IPS-15b (cell line): ENCODE results near the gene CAMSAP1.
A peak's percentile ranks its signal among the peaks of the same experiment; 100 is the strongest.

Experiments
- H3K27me3 ChIP-seq: one replicate; pipeline ENCODE4 v1.6.1; 2013; ENCODE audit warnings: low read length; ENCODE audit not compliant: control insufficient read depth, insufficient read depth
- H3K36me3 ChIP-seq: one replicate; pipeline ENCODE4 v1.6.1; 2013; ENCODE audit warnings: low read length; ENCODE audit not compliant: control insufficient read depth, insufficient read depth
- H3K4me1 ChIP-seq: one replicate; pipeline ENCODE4 v1.6.1; 2013; ENCODE audit warnings: mild to moderate bottlenecking, low read length; ENCODE audit not compliant: control insufficient read depth, insufficient read depth
- H3K4me3 ChIP-seq: one replicate; pipeline ENCODE4 v1.5.1; 2013; ENCODE audit warnings: low read depth, low read length
- H3K9ac ChIP-seq: one replicate; pipeline ENCODE4 v1.6.1; 2013; ENCODE audit warnings: low read depth, mild to moderate bottlenecking, low read length
- H3K9me3 ChIP-seq: one replicate; pipeline ENCODE4 v1.6.1; 2013; ENCODE audit warnings: mild to moderate bottlenecking, low read length; ENCODE audit not compliant: control insufficient read depth, insufficient read depth

CAMSAP1 gene

GRCh38 chr9:135830496-135830895, 76.8 kb downstream of the CAMSAP1 start:
- Histone ChIP-seq H3K4me3 (no peak overlapping the region), H3K9ac (no peak overlapping the region), H3K27me3 (no peaks in the 10 kb centered on the region), H3K36me3 (peaks cover 7% of the 10 kb centered on the region), H3K4me1 (no peaks in the 10 kb centered on the region), H3K9me3 (no peaks in the 10 kb centered on the region)

- H3K9me3 ChIP-seq: no peaks in the 10 kb centered on the region
- H3K4me1 ChIP-seq: no peaks in the 10 kb centered on the region
- H3K4me3 ChIP-seq: no peak overlapping the region
- peaks cover 10% of the 10 kb centered on the region for H3K36me3 ChIP-seq
- no peak overlapping the region for H3K9ac ChIP-seq
- no peaks in the 10 kb centered on the region for H3K27me3 ChIP-seq
Observed at GRCh38 chr9:135828656-135829055, 78.7 kb downstream of the CAMSAP1 start.

- H3K36me3 ChIP-seq: peaks cover 11% of the 10 kb centered on the region
- H3K4me3 ChIP-seq: no peak overlapping the region
- no peak overlapping the region for H3K9ac ChIP-seq
Observed at GRCh38 chr9:135827866-135828580, 79.3 kb downstream of the CAMSAP1 start.

GRCh38 chr9:135827301-135827700, 80.0 kb downstream of the CAMSAP1 start:
- H3K9me3 ChIP-seq: no peaks in the 10 kb centered on the region
- no peaks in the 10 kb centered on the region for H3K27me3 ChIP-seq
- H3K9ac ChIP-seq: no peak overlapping the region
- no peaks in the 10 kb centered on the region for H3K4me1 ChIP-seq
- no peak overlapping the region for H3K4me3 ChIP-seq
- H3K36me3 ChIP-seq: peaks cover 19% of the 10 kb centered on the region

More at GRCh38 chr9:135827866-135828580, 79.3 kb downstream of the CAMSAP1 start:
- no peaks in the 10 kb centered on the region for H3K27me3 ChIP-seq
- H3K9me3 ChIP-seq: no peaks in the 10 kb centered on the region
- no peaks in the 10 kb centered on the region for H3K4me1 ChIP-seq

GRCh38 chr9:135826188-135826545, 81.2 kb downstream of the CAMSAP1 start:
- no peaks in the 10 kb centered on the region for H3K27me3 ChIP-seq
- no peaks in the 10 kb centered on the region for H3K9me3 ChIP-seq
- H3K4me3 ChIP-seq: no peak overlapping the region
- H3K4me1 ChIP-seq: no peaks in the 10 kb centered on the region
- peaks cover 29% of the 10 kb centered on the region for H3K36me3 ChIP-seq
- no peak overlapping the region for H3K9ac ChIP-seq

- Histone ChIP-seq H3K4me1 (no peaks in the 10 kb centered on the region), H3K4me3 (no peak overlapping the region), H3K27me3 (no peaks in the 10 kb centered on the region), H3K9me3 (no peaks in the 10 kb centered on the region), H3K36me3 (peaks cover 35% of the 10 kb centered on the region), H3K9ac (peak overlapping the region; percentile 47)
Observed at GRCh38 chr9:135825435-135826187, 81.7 kb downstream of the CAMSAP1 start.

- Histone ChIP-seq H3K4me1 (no peaks in the 10 kb centered on the region), H3K36me3 (peaks cover 48% of the 10 kb centered on the region), H3K4me3 (no peak overlapping the region), H3K9ac (no peak overlapping the region), H3K27me3 (no peaks in the 10 kb centered on the region), H3K9me3 (no peaks in the 10 kb centered on the region)
Observed at GRCh38 chr9:135823036-135823435, 84.3 kb downstream of the CAMSAP1 start.

- Histone ChIP-seq H3K9me3 (no peaks in the 10 kb centered on the region), H3K4me1 (no peaks in the 10 kb centered on the region), H3K9ac (no peak overlapping the region), H3K27me3 (no peaks in the 10 kb centered on the region), H3K36me3 (peaks cover 55% of the 10 kb centered on the region), H3K4me3 (no peak overlapping the region)
Observed at GRCh38 chr9:135822374-135822755, 85.0 kb downstream of the CAMSAP1 start.

GRCh38 chr9:135821733-135822373, 85.5 kb downstream of the CAMSAP1 start:
- Histone ChIP-seq H3K4me3 (no peak overlapping the region), H3K4me1 (no peaks in the 10 kb centered on the region), H3K27me3 (no peaks in the 10 kb centered on the region), H3K36me3 (peaks cover 59% of the 10 kb centered on the region), H3K9ac (no peak overlapping the region), H3K9me3 (no peaks in the 10 kb centered on the region)

GRCh38 chr9:135821116-135821515, 86.2 kb downstream of the CAMSAP1 start:
- no peaks in the 10 kb centered on the region for H3K4me1 ChIP-seq
- H3K36me3 ChIP-seq: peaks cover 63% of the 10 kb centered on the region
- no peak overlapping the region for H3K4me3 ChIP-seq
- no peak overlapping the region for H3K9ac ChIP-seq
- H3K27me3 ChIP-seq: no peaks in the 10 kb centered on the region
- H3K9me3 ChIP-seq: no peaks in the 10 kb centered on the region

GRCh38 chr9:135820661-135821060, 86.7 kb downstream of the CAMSAP1 start:
- H3K36me3 ChIP-seq: peaks cover 68% of the 10 kb centered on the region
- no peak overlapping the region for H3K4me3 ChIP-seq
- H3K9ac ChIP-seq: no peak overlapping the region
- H3K4me1 ChIP-seq: no peaks in the 10 kb centered on the region
- no peaks in the 10 kb centered on the region for H3K9me3 ChIP-seq
- no peaks in the 10 kb centered on the region for H3K27me3 ChIP-seq

GRCh38 chr9:135819905-135820304, 87.4 kb downstream of the CAMSAP1 start:
- Histone ChIP-seq H3K27me3 (no peaks in the 10 kb centered on the region), H3K4me1 (no peaks in the 10 kb centered on the region), H3K9ac (no peak overlapping the region), H3K4me3 (no peak overlapping the region), H3K9me3 (no peaks in the 10 kb centered on the region), H3K36me3 (peaks cover 67% of the 10 kb centered on the region)
